Pericardium fibroblast (primary cell): ENCODE measurements around the gene SCYGR1. TPM values are rescaled to one million over a fixed set of nuclear protein-coding genes. Genes with fewer than 3 reads are reported as not detected.

Experiments used
- total RNA-seq: library from RNA; depleted of rRNA; stranded (reverse); fragments of >200 nt; gene quantifications from 2 replicates; pipeline ENCODE4 v1.2.3, GENCODE V29; 2015

SCYGR1 gene
- total RNA-seq, result not detected in 2 replicates

GRCh38 chr2:227387583-227387982 lies at the start of gene SCYGR1:
Gene SCYGR1, minus strand, starts transcription at chr2:227387949. Its CDS starts 0 bp downstream, at chr2:227387949.

GRCh38 chr2:227379095-227379494 lies 8.7 kb downstream of the SCYGR1 start, which contains the start of gene TM4SF20:
Gene TM4SF20, minus strand, starts transcription at chr2:227379306. Its CDS starts 38 bp downstream, at chr2:227379268.

Other genes starting within 250 kb of the SCYGR1 start
- 0.43 and 15.9 TPM in 2 replicates for gene COL4A4, start 223.7 kb downstream of the SCYGR1 start, total RNA-seq
- gene COL4A3, start 223.3 kb downstream of the SCYGR1 start, total RNA-seq, result 0.47 TPM in 1 of 2 replicates, not detected in the other
- gene MFF, start 62.7 kb downstream of the SCYGR1 start, total RNA-seq, result 83.1 and 99.8 TPM in 2 replicates
- gene TM4SF20, start 8.6 kb downstream of the SCYGR1 start, total RNA-seq, result not detected in 2 replicates
- gene AGFG1, start 84.2 kb upstream of the SCYGR1 start, total RNA-seq, result 47.1 and 55.7 TPM in 2 replicates
- gene SCYGR2, start 210.9 kb upstream of the SCYGR1 start, total RNA-seq, result not detected in 2 replicates
- gene SCYGR3, start 226.9 kb upstream of the SCYGR1 start, total RNA-seq, result not detected in 2 replicates
- not detected in 2 replicates for gene SCYGR4, start 229.5 kb upstream of the SCYGR1 start, total RNA-seq